Measurements from ENCODE around the gene SNX11. TPM values are rescaled to one million over a fixed set of nuclear protein-coding genes. Genes with fewer than 3 reads are reported as not detected.
A peak's percentile ranks its signal among the peaks of the same experiment; 100 is the strongest.

Gene SNX11
- total RNA-seq, 1 donor from 2014 or later = 44.0 TPM

- Mint-ChIP-seq H3K9me3 (ENCODE audit: unreplicated experiment) (peaks cover 8% of the 10 kb centered on the region), H3K27me3 (ENCODE audit: unreplicated experiment) (peaks cover 8% of the 10 kb centered on the region), H3K4me1 (ENCODE audit: low read depth, unreplicated experiment) (peaks cover 16% of the 10 kb centered on the region), H3K4me3 (ENCODE audit: unreplicated experiment) (no peak overlapping the region), H3K27ac (ENCODE audit: unreplicated experiment) (no peak overlapping the region), H3K36me3 (ENCODE audit: unreplicated experiment) (no peaks in the 10 kb centered on the region)
- DNase-seq = no peak
- TF ChIP-seq, protein P1, sequence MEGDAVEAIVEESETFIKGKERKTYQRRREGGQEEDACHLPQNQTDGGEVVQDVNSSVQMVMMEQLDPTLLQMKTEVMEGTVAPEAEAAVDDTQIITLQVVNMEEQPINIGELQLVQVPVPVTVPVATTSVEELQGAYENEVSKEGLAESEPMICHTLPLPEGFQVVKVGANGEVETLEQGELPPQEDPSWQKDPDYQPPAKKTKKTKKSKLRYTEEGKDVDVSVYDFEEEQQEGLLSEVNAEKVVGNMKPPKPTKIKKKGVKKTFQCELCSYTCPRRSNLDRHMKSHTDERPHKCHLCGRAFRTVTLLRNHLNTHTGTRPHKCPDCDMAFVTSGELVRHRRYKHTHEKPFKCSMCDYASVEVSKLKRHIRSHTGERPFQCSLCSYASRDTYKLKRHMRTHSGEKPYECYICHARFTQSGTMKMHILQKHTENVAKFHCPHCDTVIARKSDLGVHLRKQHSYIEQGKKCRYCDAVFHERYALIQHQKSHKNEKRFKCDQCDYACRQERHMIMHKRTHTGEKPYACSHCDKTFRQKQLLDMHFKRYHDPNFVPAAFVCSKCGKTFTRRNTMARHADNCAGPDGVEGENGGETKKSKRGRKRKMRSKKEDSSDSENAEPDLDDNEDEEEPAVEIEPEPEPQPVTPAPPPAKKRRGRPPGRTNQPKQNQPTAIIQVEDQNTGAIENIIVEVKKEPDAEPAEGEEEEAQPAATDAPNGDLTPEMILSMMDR (IDR thresholded peaks at IDR 0.05; ENCODE audit: partially characterized antibody, unreplicated experiment) = no peak
Measured at GRCh38 chr17:48104440-48104839, 3.1 kb upstream of the SNX11 start.

DNA sequence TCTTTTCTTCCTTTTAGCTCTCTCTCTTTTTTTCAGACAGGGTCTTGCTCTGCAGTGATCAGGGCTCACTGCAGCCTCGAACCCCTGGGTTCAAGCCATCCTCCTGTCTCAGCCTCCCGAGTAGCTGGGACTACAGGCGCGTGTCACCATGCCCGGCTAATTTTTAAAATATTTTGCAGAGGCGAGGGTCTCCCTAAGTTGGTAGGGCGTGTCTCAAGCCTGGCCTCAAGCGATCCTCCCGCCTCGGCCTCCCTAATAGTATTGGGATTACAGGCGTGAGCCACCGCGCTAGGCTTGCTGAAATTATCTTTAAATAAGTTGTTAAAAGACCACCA, 797 bp upstream of the SNX11 start:
- Mint-ChIP-seq H3K27ac (ENCODE audit: unreplicated experiment) (no peak overlapping the region), H3K4me3 (ENCODE audit: unreplicated experiment) (peak overlapping the region; percentile 94), H3K36me3 (ENCODE audit: unreplicated experiment) (peaks cover 1% of the 10 kb centered on the region), H3K4me1 (ENCODE audit: low read depth, unreplicated experiment) (peaks cover 15% of the 10 kb centered on the region), H3K9me3 (ENCODE audit: unreplicated experiment) (peaks cover 2% of the 10 kb centered on the region), H3K27me3 (ENCODE audit: unreplicated experiment) (peaks cover 5% of the 10 kb centered on the region)
- TF ChIP-seq, protein P1 (IDR thresholded peaks at IDR 0.05; ENCODE audit: partially characterized antibody, unreplicated experiment) = no peak
- no peak for DNase-seq

GRCh38 chr17:48110761-48111160, 3.2 kb downstream of the SNX11 start:
- TF ChIP-seq, protein P1 (IDR thresholded peaks at IDR 0.05; ENCODE audit: partially characterized antibody, unreplicated experiment) = no peak
- no peaks in the 10 kb centered on the region for H3K27me3 Mint-ChIP-seq (ENCODE audit: unreplicated experiment)
- peaks cover 6% of the 10 kb centered on the region for H3K36me3 Mint-ChIP-seq (ENCODE audit: unreplicated experiment)
- no peaks in the 10 kb centered on the region for H3K9me3 Mint-ChIP-seq (ENCODE audit: unreplicated experiment)
- peak overlapping the region; percentile 72 for H3K4me3 Mint-ChIP-seq (ENCODE audit: unreplicated experiment)
- H3K27ac Mint-ChIP-seq (ENCODE audit: unreplicated experiment) = peak overlapping the region; percentile 56
- DNase-seq = no peak
- H3K4me1 Mint-ChIP-seq (ENCODE audit: low read depth, unreplicated experiment) = peaks cover 14% of the 10 kb centered on the region

- Mint-ChIP-seq H3K27me3 (ENCODE audit: unreplicated experiment) (no peaks in the 10 kb centered on the region), H3K9me3 (ENCODE audit: unreplicated experiment) (no peaks in the 10 kb centered on the region), H3K36me3 (ENCODE audit: unreplicated experiment) (peaks cover 6% of the 10 kb centered on the region), H3K4me3 (ENCODE audit: unreplicated experiment) (no peak overlapping the region), H3K27ac (ENCODE audit: unreplicated experiment) (no peak overlapping the region), H3K4me1 (ENCODE audit: low read depth, unreplicated experiment) (peaks cover 14% of the 10 kb centered on the region)
- DNase-seq = no peak
- TF ChIP-seq, protein P1 (IDR thresholded peaks at IDR 0.05; ENCODE audit: partially characterized antibody, unreplicated experiment) = no peak
Measured at GRCh38 chr17:48111937-48112241, 4.3 kb downstream of the SNX11 start.

- Mint-ChIP-seq H3K4me3 (ENCODE audit: unreplicated experiment) (no peak overlapping the region), H3K27me3 (ENCODE audit: unreplicated experiment) (no peaks in the 10 kb centered on the region), H3K27ac (ENCODE audit: unreplicated experiment) (no peak overlapping the region), H3K9me3 (ENCODE audit: unreplicated experiment) (no peaks in the 10 kb centered on the region), H3K36me3 (ENCODE audit: unreplicated experiment) (peaks cover 6% of the 10 kb centered on the region), H3K4me1 (ENCODE audit: low read depth, unreplicated experiment) (peaks cover 12% of the 10 kb centered on the region)
- TF ChIP-seq, protein P1 (IDR thresholded peaks at IDR 0.05; ENCODE audit: partially characterized antibody, unreplicated experiment) = no peak
- no peak for DNase-seq
Measured at GRCh38 chr17:48113201-48113676, 5.7 kb downstream of the SNX11 start.
